ENCODE measurements around the gene KDSR.
"Not testable (repeated sequence)": the region's sequence is repeated elsewhere in the genome, so short reads cannot be mapped to it uniquely, and the experiment has no call there.

KDSR gene

DNA sequence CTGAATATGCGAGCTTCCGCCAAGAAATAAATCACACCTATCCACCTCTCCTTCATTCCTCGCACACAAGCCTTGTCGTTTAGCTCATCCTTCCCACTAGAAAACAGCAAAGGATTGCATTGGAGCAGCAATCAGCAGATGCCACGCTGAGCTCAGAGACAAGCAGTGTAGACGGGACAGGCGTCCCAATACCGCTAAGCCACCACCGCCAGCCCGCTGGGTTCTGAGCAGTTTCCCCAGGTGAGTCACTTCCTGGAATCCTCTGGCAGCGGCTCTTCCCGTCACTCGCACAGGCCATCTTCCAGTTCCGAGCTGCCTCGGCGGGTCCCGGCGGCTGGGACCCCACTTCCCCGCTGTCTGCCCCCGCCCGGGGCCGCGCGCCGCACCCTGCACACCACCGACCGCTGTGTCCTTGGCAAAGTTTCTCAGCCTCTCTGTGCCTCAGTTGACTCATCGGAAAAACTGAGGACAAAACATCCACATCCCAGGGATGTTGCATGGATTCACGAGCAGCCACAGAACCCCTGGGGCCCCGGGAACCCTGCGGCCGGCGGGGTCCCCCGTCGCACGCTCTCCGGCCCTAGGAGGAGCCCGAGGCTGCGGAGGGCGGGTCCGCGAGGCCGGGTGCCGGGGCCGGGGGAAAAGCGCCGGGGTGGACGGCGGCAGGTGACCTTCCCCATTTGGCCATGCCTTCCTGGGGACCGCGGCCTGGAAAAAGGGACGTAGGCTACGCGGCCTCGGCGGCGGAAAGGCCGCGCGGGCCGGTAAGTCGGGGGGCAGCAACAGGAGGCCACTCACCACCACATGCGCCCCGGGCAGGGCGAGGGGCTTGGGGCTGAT is 573 bp downstream of the KDSR start:
- no peak for TF ChIP-seq CTCF (IDR thresholded peaks at IDR 0.05; ENCODE audit: low read depth, low read length)
- H3K4me3 ChIP-seq (ENCODE audit: low read depth, low read length), result peak overlapping the region; percentile 91

DNA sequence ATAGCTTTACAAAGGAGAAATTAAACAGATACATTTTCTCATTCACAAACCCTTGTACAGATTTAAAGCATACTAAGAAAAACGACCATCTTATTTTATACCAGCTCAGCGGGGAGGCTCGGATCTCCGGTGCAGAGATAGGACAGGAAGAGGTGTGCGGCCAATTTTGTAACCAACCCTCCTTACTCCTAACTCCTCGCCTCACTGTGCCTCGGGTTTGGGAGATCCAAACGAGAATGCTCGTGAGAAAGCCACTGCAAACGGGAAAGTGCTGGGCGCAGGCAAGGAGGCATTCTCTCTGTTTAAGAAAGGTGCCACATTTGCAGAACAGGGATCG is 1.2 kb downstream of the KDSR start:
- no peak for TF ChIP-seq CTCF (IDR thresholded peaks at IDR 0.05; ENCODE audit: low read depth, low read length)
- peak overlapping the region; percentile 91 for H3K4me3 ChIP-seq (ENCODE audit: low read depth, low read length)

- no peak overlapping the region for H3K4me3 ChIP-seq (ENCODE audit: low read depth, low read length)
- TF ChIP-seq CTCF (IDR thresholded peaks at IDR 0.05; ENCODE audit: low read depth, low read length), result no peak
These were observed 3.1 kb downstream of the KDSR start for GRCh38 chr18:63363951-63364350.

GRCh38 chr18:63363420-63363819 is 3.6 kb downstream of the KDSR start:
- not testable (repeated sequence) for H3K4me3 ChIP-seq (ENCODE audit: low read depth, low read length)

DNA sequence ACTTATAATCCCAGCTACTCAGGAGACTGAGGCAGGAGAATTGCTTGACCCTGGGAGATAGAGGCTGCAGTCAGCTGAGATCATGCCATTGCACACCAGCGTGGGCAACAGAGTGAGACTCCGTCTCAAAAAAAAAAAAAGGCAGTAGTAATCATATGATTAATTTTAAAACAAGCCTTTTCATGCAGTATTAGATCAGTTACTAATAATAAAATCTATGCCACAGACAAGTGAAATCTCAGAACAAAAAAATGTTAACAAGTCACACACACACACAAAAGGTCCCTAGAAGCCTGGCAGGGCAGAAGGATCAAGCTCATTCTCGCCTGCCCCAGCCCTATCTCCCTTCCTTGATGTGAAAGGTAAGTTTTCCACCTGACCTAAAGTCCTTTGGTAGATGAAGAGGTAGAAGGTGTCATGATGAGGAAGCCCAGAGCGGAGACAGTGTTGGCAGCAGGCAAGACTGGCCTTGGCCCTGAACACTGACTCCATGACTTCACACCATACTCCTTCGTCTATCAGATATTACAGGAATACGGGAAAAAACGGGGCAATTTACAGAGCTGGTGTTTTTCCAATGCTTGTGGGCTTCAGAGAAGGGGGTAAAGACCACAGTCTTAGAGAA is 10.6 kb downstream of the KDSR start:
- no peak for TF ChIP-seq CTCF (IDR thresholded peaks at IDR 0.05; ENCODE audit: low read depth, low read length)
- no peak overlapping the region for H3K4me3 ChIP-seq (ENCODE audit: low read depth, low read length)

DNA sequence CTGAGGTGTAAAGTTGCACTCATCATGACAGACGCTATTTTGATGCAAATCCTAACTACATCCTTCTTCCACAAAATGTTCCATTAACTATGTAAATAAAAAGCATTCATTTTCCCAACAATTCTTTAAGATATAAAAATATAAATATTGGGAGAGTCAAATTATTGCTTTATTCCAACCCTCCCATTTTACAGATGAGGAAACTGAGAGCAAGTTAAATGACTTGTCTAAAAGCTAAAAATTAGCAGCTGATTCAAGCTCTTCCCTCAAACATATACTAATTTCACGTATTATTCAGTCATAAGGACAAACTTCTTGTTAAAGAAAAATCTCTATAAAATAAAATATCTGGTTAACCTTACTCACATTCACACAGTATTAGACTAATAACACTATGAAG is 16.8 kb downstream of the KDSR start:
- TF ChIP-seq CTCF (IDR thresholded peaks at IDR 0.05; ENCODE audit: low read depth, low read length), result no peak
- H3K4me3 ChIP-seq (ENCODE audit: low read depth, low read length), result no peak overlapping the region

DNA sequence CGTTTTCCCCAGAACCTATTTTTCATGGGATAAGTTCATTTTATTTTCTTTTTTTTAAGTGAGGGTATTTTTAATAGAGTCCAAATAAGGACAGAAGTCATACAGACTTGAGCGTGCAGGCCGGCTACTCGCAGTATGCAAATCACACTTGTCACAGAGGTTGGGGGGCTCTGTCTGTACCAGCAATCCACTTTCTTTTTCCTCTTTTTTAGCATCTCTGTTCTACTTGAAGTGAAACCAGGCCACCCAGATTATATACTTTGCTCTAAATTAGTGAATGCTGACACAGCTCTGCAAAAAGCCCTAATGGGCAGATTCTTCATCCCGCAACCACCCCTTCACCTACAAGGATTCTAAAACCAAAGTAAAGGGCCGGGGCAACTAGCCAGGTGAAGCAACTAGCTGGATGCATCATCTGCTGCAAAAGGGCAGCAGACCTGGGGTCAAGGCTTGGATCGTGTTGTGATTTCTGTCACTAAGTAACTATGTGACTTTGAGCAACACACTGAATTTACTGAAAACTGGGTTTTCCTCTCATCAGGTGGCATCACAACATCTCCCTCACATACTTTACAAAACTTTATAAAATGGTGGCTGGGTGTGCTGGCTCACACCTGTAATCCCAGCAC is 18.4 kb downstream of the KDSR start:
- no peak overlapping the region for H3K4me3 ChIP-seq (ENCODE audit: low read depth, low read length)
- TF ChIP-seq CTCF (IDR thresholded peaks at IDR 0.05; ENCODE audit: low read depth, low read length), result no peak

All from WI38 (cell line).